ENCODE results near the gene ZNF436.
"Not testable (repeated sequence)": the region's sequence is repeated elsewhere in the genome, so short reads cannot be mapped to it uniquely, and the experiment has no call there.

The ZNF436 gene

GRCh38 chr1:23330846-23331245, 38.8 kb downstream of the ZNF436 start:
- Histone ChIP-seq H2BK5ac (ENCODE audit: low read depth, low read length, poor library complexity) (no peak overlapping the region), H4K91ac (ENCODE audit: low read depth, low read length) (no peak overlapping the region), H3K79me1 (ENCODE audit: low read length) (no peaks in the 10 kb centered on the region), H3K23ac (ENCODE audit: low read length) (no peak overlapping the region), H3K27ac (ENCODE audit: low read depth, low read length) (no peak overlapping the region), H4K8ac (ENCODE audit: low read depth, low read length) (no peak overlapping the region), H3K9ac (ENCODE audit: low read length) (no peak overlapping the region), H2AFZ (ENCODE audit: insufficient read depth, low read length, poor library complexity) (no peak overlapping the region), H3K4me3 (ENCODE audit: low read depth, low read length) (no peak overlapping the region), H2BK12ac (ENCODE audit: low read length) (no peak overlapping the region), H2AK5ac (ENCODE audit: low read length) (no peak overlapping the region), H4K12ac (ENCODE audit: low read depth, low read length) (no peak overlapping the region), H3K4ac (ENCODE audit: low read depth, low read length) (no peak overlapping the region), H3K27me3 (ENCODE audit: insufficient read depth, low read length) (no peaks in the 10 kb centered on the region), H3K18ac (ENCODE audit: low read length) (no peak overlapping the region), H2BK120ac (ENCODE audit: insufficient read depth, low read length, poor library complexity) (no peak overlapping the region), H3K79me2 (ENCODE audit: control insufficient read depth, insufficient read depth, low read length, poor library complexity) (peaks cover 1% of the 10 kb centered on the region), H3K14ac (ENCODE audit: low read length) (no peak overlapping the region), H3K4me1 (ENCODE audit: control insufficient read depth in 1 of 2, insufficient read depth in 2 of 2, low read length in 2 of 2) (no peaks in the 10 kb centered on the region), H3K9me3 (ENCODE audit: insufficient read depth, low read depth, low read length) (no peaks in the 10 kb centered on the region), H3K4me2 (ENCODE audit: low read length) (no peak overlapping the region), H3K36me3 (ENCODE audit: control insufficient read depth in 1 of 2, insufficient read depth in 2 of 2, low read length in 2 of 2) (peaks cover 47 to 57% of the 10 kb centered on the region in 2 experiments)
- WGBS (ENCODE audit: extremely low coverage, insufficient coverage, insufficient read length): no CpG with 5 or more reads among the region's 1 CpG
- no peak for DNase-seq

- H3K79me2 ChIP-seq (ENCODE audit: control insufficient read depth, insufficient read depth, low read length, poor library complexity): peaks cover 2% of the 10 kb centered on the region
- no peak overlapping the region for H3K18ac ChIP-seq (ENCODE audit: low read length)
- no CpG with 5 or more reads among the region's 2 CpGs for WGBS (ENCODE audit: extremely low coverage, insufficient coverage, insufficient read length)
- H3K36me3 ChIP-seq (ENCODE audit: control insufficient read depth in 1 of 2, insufficient read depth in 2 of 2, low read length in 2 of 2): peaks cover 26 to 37% of the 10 kb centered on the region in 2 experiments
- H4K91ac ChIP-seq (ENCODE audit: low read depth, low read length): no peak overlapping the region
- no peak overlapping the region for H3K4me2 ChIP-seq (ENCODE audit: low read length)
- H4K12ac ChIP-seq (ENCODE audit: low read depth, low read length): no peak overlapping the region
- H3K9me3 ChIP-seq (ENCODE audit: insufficient read depth, low read depth, low read length): no peaks in the 10 kb centered on the region
- no peak overlapping the region for H2BK12ac ChIP-seq (ENCODE audit: low read length)
- no peak for DNase-seq
- no peak overlapping the region for H3K4ac ChIP-seq (ENCODE audit: low read depth, low read length)
- H2BK120ac ChIP-seq (ENCODE audit: insufficient read depth, low read length, poor library complexity): no peak overlapping the region
- H3K9ac ChIP-seq (ENCODE audit: low read length): no peak overlapping the region
- no peak overlapping the region for H3K14ac ChIP-seq (ENCODE audit: low read length)
- no peaks in the 10 kb centered on the region for H3K79me1 ChIP-seq (ENCODE audit: low read length)
- no peaks in the 10 kb centered on the region for H3K4me1 ChIP-seq (ENCODE audit: control insufficient read depth in 1 of 2, insufficient read depth in 2 of 2, low read length in 2 of 2)
- H3K27ac ChIP-seq (ENCODE audit: low read depth, low read length): no peak overlapping the region
- H3K4me3 ChIP-seq (ENCODE audit: low read depth, low read length): no peak overlapping the region
- no peak overlapping the region for H2AFZ ChIP-seq (ENCODE audit: insufficient read depth, low read length, poor library complexity)
- no peaks in the 10 kb centered on the region for H3K27me3 ChIP-seq (ENCODE audit: insufficient read depth, low read length)
- H2AK5ac ChIP-seq (ENCODE audit: low read length): no peak overlapping the region
- no peak overlapping the region for H3K23ac ChIP-seq (ENCODE audit: low read length)
- H4K8ac ChIP-seq (ENCODE audit: low read depth, low read length): no peak overlapping the region
- H2BK5ac ChIP-seq (ENCODE audit: low read depth, low read length, poor library complexity): no peak overlapping the region
Measured at GRCh38 chr1:23325393-23325792, 44.2 kb downstream of the ZNF436 start.

DNA sequence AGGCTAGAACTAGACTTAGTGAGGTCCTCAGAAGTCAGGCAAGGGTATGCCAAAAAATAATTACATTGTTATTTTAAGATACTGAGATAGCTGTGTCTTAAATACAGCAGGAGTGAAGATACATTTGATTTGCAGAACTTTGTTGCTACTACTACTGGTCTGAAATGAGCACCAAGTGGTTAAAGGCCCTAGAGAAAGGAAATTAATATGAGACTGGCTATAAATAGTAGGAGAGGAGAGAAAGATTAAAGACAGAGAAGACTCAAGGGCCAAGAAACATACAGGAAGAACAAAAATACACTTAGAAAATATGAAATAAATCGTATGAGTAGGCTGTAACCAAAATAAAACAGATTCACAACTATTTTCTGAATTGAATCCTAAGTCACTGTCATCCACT, 46.9 kb downstream of the ZNF436 start:
- DNase-seq: no peak
- peaks cover 15 to 35% of the 10 kb centered on the region in 2 experiments for H3K36me3 ChIP-seq (ENCODE audit: control insufficient read depth in 1 of 2, insufficient read depth in 2 of 2, low read length in 2 of 2)
- H3K23ac ChIP-seq (ENCODE audit: low read length): no peak overlapping the region
- H3K79me2 ChIP-seq (ENCODE audit: control insufficient read depth, insufficient read depth, low read length, poor library complexity): peaks cover 2% of the 10 kb centered on the region
- WGBS (ENCODE audit: extremely low coverage, insufficient coverage, insufficient read length): no CpG with 5 or more reads among the region's 1 CpG
- H3K18ac ChIP-seq (ENCODE audit: low read length): no peak overlapping the region
- H4K12ac ChIP-seq (ENCODE audit: low read depth, low read length): no peak overlapping the region
- no peak overlapping the region for H3K14ac ChIP-seq (ENCODE audit: low read length)
- H3K4me1 ChIP-seq (ENCODE audit: control insufficient read depth in 1 of 2, insufficient read depth in 2 of 2, low read length in 2 of 2): no peaks in the 10 kb centered on the region
- H3K9ac ChIP-seq (ENCODE audit: low read length): no peak overlapping the region
- H3K4me3 ChIP-seq (ENCODE audit: low read depth, low read length): no peak overlapping the region
- no peak overlapping the region for H2AK5ac ChIP-seq (ENCODE audit: low read length)
- no peak overlapping the region for H4K8ac ChIP-seq (ENCODE audit: low read depth, low read length)
- H2BK120ac ChIP-seq (ENCODE audit: insufficient read depth, low read length, poor library complexity): no peak overlapping the region
- no peak overlapping the region for H4K91ac ChIP-seq (ENCODE audit: low read depth, low read length)
- H3K79me1 ChIP-seq (ENCODE audit: low read length): no peaks in the 10 kb centered on the region
- no peak overlapping the region for H3K4me2 ChIP-seq (ENCODE audit: low read length)
- H3K9me3 ChIP-seq (ENCODE audit: insufficient read depth, low read depth, low read length): no peaks in the 10 kb centered on the region
- H3K4ac ChIP-seq (ENCODE audit: low read depth, low read length): no peak overlapping the region
- no peak overlapping the region for H3K27ac ChIP-seq (ENCODE audit: low read depth, low read length)
- no peaks in the 10 kb centered on the region for H3K27me3 ChIP-seq (ENCODE audit: insufficient read depth, low read length)
- H2BK5ac ChIP-seq (ENCODE audit: low read depth, low read length, poor library complexity): no peak overlapping the region
- H2BK12ac ChIP-seq (ENCODE audit: low read length): no peak overlapping the region
- no peak overlapping the region for H2AFZ ChIP-seq (ENCODE audit: insufficient read depth, low read length, poor library complexity)

DNA sequence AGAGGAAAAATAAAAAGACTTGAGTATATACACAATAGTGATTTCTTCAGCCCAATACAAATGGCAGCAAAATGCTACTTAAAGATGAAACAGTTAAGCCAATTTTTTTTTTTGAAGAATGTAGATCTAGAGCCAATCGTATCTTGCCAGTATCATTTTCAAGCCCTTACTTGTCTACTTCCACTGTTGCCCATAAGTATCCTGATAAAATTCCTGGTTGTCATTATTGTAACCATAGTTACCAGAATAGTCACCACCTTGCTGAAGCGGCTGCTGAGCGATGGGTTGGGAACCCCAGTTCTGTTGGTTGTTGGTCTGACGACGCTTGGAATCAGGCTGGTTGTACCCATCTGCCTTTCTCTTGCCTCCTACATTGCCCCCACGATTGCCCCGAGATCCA, 59.4 kb downstream of the ZNF436 start:
- WGBS (ENCODE audit: extremely low coverage, insufficient coverage, insufficient read length): no CpG with 5 or more reads among the region's 7 CpGs
- not testable (repeated sequence) for H2AFZ ChIP-seq (ENCODE audit: insufficient read depth, low read length, poor library complexity); H3K14ac ChIP-seq (ENCODE audit: low read length); H2BK5ac ChIP-seq (ENCODE audit: low read depth, low read length, poor library complexity); H3K18ac ChIP-seq (ENCODE audit: low read length); H4K12ac ChIP-seq (ENCODE audit: low read depth, low read length); H3K23ac ChIP-seq (ENCODE audit: low read length); H3K9ac ChIP-seq (ENCODE audit: low read length); H3K27ac ChIP-seq (ENCODE audit: low read depth, low read length); H4K91ac ChIP-seq (ENCODE audit: low read depth, low read length); H2AK5ac ChIP-seq (ENCODE audit: low read length); H2BK12ac ChIP-seq (ENCODE audit: low read length); H3K9me3 ChIP-seq (ENCODE audit: insufficient read depth, low read depth, low read length); H3K79me2 ChIP-seq (ENCODE audit: control insufficient read depth, insufficient read depth, low read length, poor library complexity); H3K4me3 ChIP-seq (ENCODE audit: low read depth, low read length); H3K27me3 ChIP-seq (ENCODE audit: insufficient read depth, low read length); H3K79me1 ChIP-seq (ENCODE audit: low read length); DNase-seq; H3K4me2 ChIP-seq (ENCODE audit: low read length); H3K4ac ChIP-seq (ENCODE audit: low read depth, low read length); H2BK120ac ChIP-seq (ENCODE audit: insufficient read depth, low read length, poor library complexity); H3K4me1 ChIP-seq (ENCODE audit: control insufficient read depth in 1 of 2, insufficient read depth in 2 of 2, low read length in 2 of 2); H4K8ac ChIP-seq (ENCODE audit: low read depth, low read length)
- peaks cover 8 to 13% of the 10 kb centered on the region in 2 experiments for H3K36me3 ChIP-seq (ENCODE audit: control insufficient read depth in 1 of 2, insufficient read depth in 2 of 2, low read length in 2 of 2)

Data from trophoblast cell (in vitro differentiated cells and primary cell).